HCT116 (cell line): ENCODE measurements around the gene ABHD1. TPM values are rescaled to one million over a fixed set of nuclear protein-coding genes. Genes with fewer than 3 reads are reported as not detected.

Experiments used
- ATAC-seq: fragments of 200-7000 bp; cut with Tn5 transposase; 2 replicates; pipeline ENCODE4 v1.9.1; 2020; ENCODE audit warnings: mild to moderate bottlenecking, moderate library complexity
- BruUV-seq: library from RNA; stranded (reverse); fragments of 400-500 nt; replicated peaks from 2 replicates; lab custom pipeline; 2021; lab: Mats Ljungman, UMichigan
- CTCF ChIA-PET: fragments of 300-600 bp; sonication (Branson Sonifier 250); formaldehyde crosslinking; loops from one replicate; lab custom pipeline; 2021; ENCODE audit warnings: antibody characterized with exemption; lab: Charles Lee
- POLR2A ChIA-PET: fragments of 300-600, 350-600 bp; sonication (Branson Sonifier 250); formaldehyde crosslinking; loops from one replicate; lab custom pipeline; 2021; ENCODE audit warnings: antibody characterized with exemption; lab: Charles Lee
- RAD21 ChIA-PET, 2 experiments: fragments of 300-600 bp; sonication (Branson Sonifier 250); formaldehyde crosslinking; loops; one replicate each; lab custom pipeline; 2023; ENCODE audit warnings: low total read pairs in 2 of 2; ENCODE audit not compliant: uncharacterized antibody in 2 of 2, unreplicated experiment in 2 of 2, low non-redundant PET in 1 of 2; lab: Charles Lee
- DNase-seq: peaks from one replicate; pipeline ENCODE4 v3.0.0-alpha.2; 2010; ENCODE audit warnings: low read depth, low spot score
- H2AFZ ChIP-seq: fragments of 200-600 bp; shearing (Covaris generic), sonication (generic); 2 replicates; pipeline ENCODE4 v1.6.1; 2017; ENCODE audit warnings: low read depth, mixed run types, mixed read lengths, antibody characterized with exemption, low read length; ENCODE audit not compliant: poor library complexity, severe bottlenecking
- H3K27ac ChIP-seq: 2 replicates; pipeline ENCODE4 v1.5.1; 2012; ENCODE audit warnings: low read depth, low read length
- H3K27me3 ChIP-seq: fragments of 200-600 bp; sonication (generic); 2 replicates; pipeline ENCODE4 v1.6.1; 2016; ENCODE audit warnings: mixed run types, low read length, mixed read lengths; ENCODE audit not compliant: insufficient read depth
- H3K36me3 ChIP-seq, 2 experiments: fragments of 200-500 bp in 1 of 2; fragments of 200-600 bp in 1 of 2; sonication (Bioruptor generic) in 1 of 2; sonication (generic) in 1 of 2; 2 replicates each; pipeline versions ENCODE4 v1.5.1 to v1.6.1; 2014 to 2016; ENCODE audit warnings: low read length in 2 of 2, inconsistent platforms in 1 of 2, mixed read lengths in 1 of 2, mixed run types in 1 of 2; ENCODE audit not compliant: insufficient read depth in 2 of 2, control insufficient read depth in 1 of 2
- H3K4me1 ChIP-seq, 2 experiments: fragments of 200-600 bp in 1 of 2; sonication (generic) in 1 of 2; 2 replicates each; pipeline versions ENCODE4 v1.5.1 to v1.6.1; 2012 to 2017; ENCODE audit warnings: low read length in 2 of 2, inconsistent platforms in 1 of 2, mild to moderate bottlenecking in 1 of 2, mixed read lengths in 1 of 2, mixed run types in 1 of 2, moderate library complexity in 1 of 2; ENCODE audit not compliant: insufficient read depth in 2 of 2, control insufficient read depth in 1 of 2
- H3K4me2 ChIP-seq: fragments of 200-600 bp; sonication (generic); 2 replicates; pipeline ENCODE4 v1.6.1; 2017; ENCODE audit warnings: mixed run types, low read length, mixed read lengths
- H3K4me3 ChIP-seq, 2 experiments: fragments of 200-600 bp in 1 of 2; sonication (generic) in 1 of 2; replicated peaks in 1 of 2; 2 replicates each; pipeline ENCODE4 v1.5.1; 2011 to 2016; ENCODE audit warnings: low read length in 2 of 2, control low read depth in 1 of 2, low read depth in 1 of 2, mild to moderate bottlenecking in 1 of 2, mixed read lengths in 1 of 2, mixed run types in 1 of 2
- H3K79me2 ChIP-seq: fragments of 200-600 bp; sonication (generic); 2 replicates; pipeline ENCODE4 v1.6.1; 2017; ENCODE audit warnings: mild to moderate bottlenecking, mixed run types, low read length, moderate library complexity, mixed read lengths; ENCODE audit not compliant: insufficient read depth
- H3K9ac ChIP-seq: fragments of 200-600 bp; sonication (generic); 2 replicates; pipeline ENCODE4 v1.6.1; 2016; ENCODE audit warnings: low read length, mixed read lengths
- H3K9me2 ChIP-seq: fragments of 200-600 bp; sonication (generic), shearing (Covaris generic); 2 replicates; pipeline ENCODE4 v1.6.1; 2017; ENCODE audit warnings: mixed run types, mild to moderate bottlenecking, moderate library complexity; ENCODE audit not compliant: insufficient read depth
- H3K9me3 ChIP-seq, 2 experiments: fragments of 200-500 bp in 1 of 2; fragments of 200-600 bp in 1 of 2; sonication (Bioruptor generic) in 1 of 2; sonication (generic) in 1 of 2; 2 replicates each; pipeline ENCODE4 v1.6.1; 2014 to 2017; ENCODE audit warnings: low read length in 2 of 2, mixed read lengths in 2 of 2, inconsistent platforms in 1 of 2, low read depth in 1 of 2, mild to moderate bottlenecking in 1 of 2, mixed run types in 1 of 2, moderate library complexity in 1 of 2; ENCODE audit not compliant: control insufficient read depth in 1 of 2, insufficient read depth in 1 of 2
- H4K20me1 ChIP-seq: fragments of 200-600 bp; sonication (generic), shearing (Covaris generic); 2 replicates; pipeline ENCODE4 v1.6.1; 2017; ENCODE audit warnings: mixed run types, mild to moderate bottlenecking, moderate library complexity; ENCODE audit not compliant: insufficient read depth
- EZH2 ChIP-seq: fragments of 200-600 bp; sonication (generic); IDR thresholded peaks from 2 replicates; pipeline ENCODE4 v1.6.1; 2017; ENCODE audit warnings: antibody characterized with exemption, mixed run types
- JUND ChIP-seq: IDR thresholded peaks from 2 replicates; pipeline ENCODE4 v1.6.1; 2012
- SRF ChIP-seq: IDR thresholded peaks from 2 replicates; pipeline ENCODE4 v1.6.1; 2012; ENCODE audit warnings: low read depth
- TCF7L2 ChIP-seq: IDR thresholded peaks from 2 replicates; pipeline ENCODE4 v1.7.0; 2011; ENCODE audit warnings: borderline replicate concordance, inconsistent platforms; ENCODE audit not compliant: insufficient read depth, insufficient read length; ENCODE audit errors: extremely low read depth
- intact Hi-C: fragments of 100-400 bp; cut with micrococcal nuclease; formaldehyde crosslinking; loops from 2 replicates; pipeline ENCODE4 v1.10.0; 2022
- total RNA-seq: library from RNA; stranded (reverse); gene quantifications from one replicate; pipeline ENCODE4 v1.2.1, GENCODE V29; 2021; ENCODE audit not compliant: unreplicated experiment
- TF ChIP-seq, protein P1 (sequence below): IDR thresholded peaks from 2 replicates; pipeline ENCODE4 v1.6.1; 2012; ENCODE audit warnings: low read depth

The ABHD1 gene
- total RNA-seq, 1 experiment from 2014 or later = not detected

DNA sequence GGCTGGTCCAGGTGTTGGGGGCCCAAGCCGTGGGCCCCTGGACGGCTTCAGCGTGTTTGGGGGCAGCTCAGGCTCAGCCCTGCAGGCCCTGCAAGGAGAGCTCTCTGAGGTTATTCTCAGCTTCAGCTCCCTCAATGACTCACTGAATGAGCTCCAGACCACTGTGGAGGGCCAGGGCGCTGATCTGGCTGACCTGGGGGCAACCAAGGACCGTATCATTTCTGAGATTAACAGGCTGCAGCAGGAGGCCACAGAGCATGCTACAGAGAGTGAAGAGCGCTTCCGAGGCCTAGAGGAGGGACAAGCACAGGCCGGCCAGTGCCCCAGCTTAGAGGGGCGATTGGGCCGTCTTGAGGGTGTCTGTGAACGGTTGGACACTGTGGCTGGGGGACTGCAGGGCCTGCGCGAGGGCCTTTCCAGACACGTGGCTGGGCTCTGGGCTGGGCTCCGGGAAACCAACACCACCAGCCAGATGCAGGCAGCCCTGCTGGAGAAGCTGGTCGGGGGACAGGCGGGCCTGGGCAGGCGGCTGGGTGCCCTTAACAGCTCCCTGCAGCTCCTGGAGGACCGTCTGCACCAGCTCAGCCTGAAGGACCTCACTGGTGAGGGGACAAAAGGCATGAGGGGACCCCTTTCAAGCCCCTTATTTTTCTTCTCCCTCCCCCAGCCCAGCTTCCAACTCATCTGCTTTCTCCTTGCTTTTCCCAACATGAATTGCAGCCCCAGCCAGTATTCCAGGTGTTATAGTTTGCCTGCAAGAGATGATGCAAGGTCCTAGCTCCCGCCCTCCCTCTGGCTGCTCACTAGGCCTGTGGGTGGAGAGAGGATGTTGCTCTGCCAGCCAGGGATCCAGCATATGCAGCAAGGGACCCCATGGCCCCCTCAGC, 40.0 kb upstream of the ABHD1 start:
- ChIA-PET RAD21 (interaction anchor here in 1 of 2 experiments (1.6 kb wide), 1 partner anchor 122 kb away, joined by 4 read pairs; no protein-coding TSS in a partner anchor), POLR2A (interaction anchor here (1.1 kb wide), 1 partner anchor 209 kb away, joined by 7 read pairs; no protein-coding TSS in a partner anchor), CTCF (interaction anchor here (3.1 kb wide), 1 partner anchor 122 kb away, joined by 15 read pairs; no protein-coding TSS in a partner anchor)
- intact Hi-C loops = no loop called here
- no peak for TF ChIP-seq TCF7L2
- TF ChIP-seq, protein P1, sequence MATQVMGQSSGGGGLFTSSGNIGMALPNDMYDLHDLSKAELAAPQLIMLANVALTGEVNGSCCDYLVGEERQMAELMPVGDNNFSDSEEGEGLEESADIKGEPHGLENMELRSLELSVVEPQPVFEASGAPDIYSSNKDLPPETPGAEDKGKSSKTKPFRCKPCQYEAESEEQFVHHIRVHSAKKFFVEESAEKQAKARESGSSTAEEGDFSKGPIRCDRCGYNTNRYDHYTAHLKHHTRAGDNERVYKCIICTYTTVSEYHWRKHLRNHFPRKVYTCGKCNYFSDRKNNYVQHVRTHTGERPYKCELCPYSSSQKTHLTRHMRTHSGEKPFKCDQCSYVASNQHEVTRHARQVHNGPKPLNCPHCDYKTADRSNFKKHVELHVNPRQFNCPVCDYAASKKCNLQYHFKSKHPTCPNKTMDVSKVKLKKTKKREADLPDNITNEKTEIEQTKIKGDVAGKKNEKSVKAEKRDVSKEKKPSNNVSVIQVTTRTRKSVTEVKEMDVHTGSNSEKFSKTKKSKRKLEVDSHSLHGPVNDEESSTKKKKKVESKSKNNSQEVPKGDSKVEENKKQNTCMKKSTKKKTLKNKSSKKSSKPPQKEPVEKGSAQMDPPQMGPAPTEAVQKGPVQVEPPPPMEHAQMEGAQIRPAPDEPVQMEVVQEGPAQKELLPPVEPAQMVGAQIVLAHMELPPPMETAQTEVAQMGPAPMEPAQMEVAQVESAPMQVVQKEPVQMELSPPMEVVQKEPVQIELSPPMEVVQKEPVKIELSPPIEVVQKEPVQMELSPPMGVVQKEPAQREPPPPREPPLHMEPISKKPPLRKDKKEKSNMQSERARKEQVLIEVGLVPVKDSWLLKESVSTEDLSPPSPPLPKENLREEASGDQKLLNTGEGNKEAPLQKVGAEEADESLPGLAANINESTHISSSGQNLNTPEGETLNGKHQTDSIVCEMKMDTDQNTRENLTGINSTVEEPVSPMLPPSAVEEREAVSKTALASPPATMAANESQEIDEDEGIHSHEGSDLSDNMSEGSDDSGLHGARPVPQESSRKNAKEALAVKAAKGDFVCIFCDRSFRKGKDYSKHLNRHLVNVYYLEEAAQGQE = no peak
- no peak for TF ChIP-seq JUND
- TF ChIP-seq SRF = no peak
- TF ChIP-seq EZH2 = no peak
- Histone ChIP-seq H3K9me3 (no peaks in the 10 kb centered on the region), H3K4me1 (peaks cover 13 to 42% of the 10 kb centered on the region in 2 experiments), H3K4me2 (no peak overlapping the region), H4K20me1 (no peaks in the 10 kb centered on the region), H3K9ac (no peak overlapping the region), H3K27me3 (no peaks in the 10 kb centered on the region), H3K4me3 (no peak overlapping the region), H3K36me3 (no peaks in the 10 kb centered on the region), H3K79me2 (no peaks in the 10 kb centered on the region), H3K9me2 (no peaks in the 10 kb centered on the region), H3K27ac (no peak overlapping the region), H2AFZ (no peak overlapping the region)
- DNase-seq (no peak), ATAC-seq (no peak)
- BruUV-seq = no TSS peak
